Mesothelial cell of epicardium (in vitro differentiated cells): ENCODE measurements around the gene BEND7. TPM values are rescaled to one million over a fixed set of nuclear protein-coding genes. Genes with fewer than 3 reads are reported as not detected.

Experiments used
- DNase-seq, 2 experiments: peaks; one replicate each; pipeline ENCODE4 v3.0.0; 2021; ENCODE audit warnings: low spot score in 2 of 2; ENCODE audit not compliant: unreplicated experiment in 2 of 2
- H3K27ac Mint-ChIP-seq: 2 replicates; pipeline ENCODE4 v1.8.0; 2021; ENCODE audit warnings: mixed read lengths
- H3K27me3 Mint-ChIP-seq: 2 replicates; pipeline ENCODE4 v1.8.0; 2021; ENCODE audit warnings: low read depth, mixed read lengths
- H3K36me3 Mint-ChIP-seq: 2 replicates; pipeline ENCODE4 v1.8.0; 2021; ENCODE audit warnings: mixed read lengths
- H3K4me1 Mint-ChIP-seq: 2 replicates; pipeline ENCODE4 v1.8.0; 2021; ENCODE audit warnings: mixed read lengths
- H3K4me3 Mint-ChIP-seq: 2 replicates; pipeline ENCODE4 v1.8.0; 2021; ENCODE audit warnings: mild to moderate bottlenecking, moderate library complexity, mixed read lengths
- H3K9me3 Mint-ChIP-seq: 2 replicates; pipeline ENCODE4 v1.8.0; 2021; ENCODE audit warnings: mixed read lengths
- CTCF ChIP-seq: fragments of 200-600 bp; sonication (generic); IDR thresholded peaks from one replicate; pipeline ENCODE4 v1.5.0; 2021; ENCODE audit warnings: antibody characterized with exemption; ENCODE audit not compliant: unreplicated experiment
- total RNA-seq: library from RNA; stranded (reverse); gene quantifications from 3 replicates; pipeline ENCODE4 v1.2.1, GENCODE V29; 2021

BEND7 gene
- total RNA-seq, 1 donor from 2014 or later: 38.2 TPM

GRCh38 chr10:13425397-13425796 lies 103.4 kb downstream of the BEND7 start:
- Mint-ChIP-seq H3K36me3 (no peaks in the 10 kb centered on the region), H3K4me3 (no peak overlapping the region), H3K27me3 (peaks cover 26% of the 10 kb centered on the region), H3K27ac (no peak overlapping the region), H3K9me3 (peaks cover 8% of the 10 kb centered on the region), H3K4me1 (no peaks in the 10 kb centered on the region)
- no peak for TF ChIP-seq CTCF
- no peak for DNase-seq

- H3K27me3 Mint-ChIP-seq: peaks cover 20% of the 10 kb centered on the region
- H3K9me3 Mint-ChIP-seq: peaks cover 6% of the 10 kb centered on the region
- no peaks in the 10 kb centered on the region for H3K4me1 Mint-ChIP-seq
- no peaks in the 10 kb centered on the region for H3K36me3 Mint-ChIP-seq
- TF ChIP-seq CTCF: no peak
- no peak overlapping the region for H3K4me3 Mint-ChIP-seq
- no peak overlapping the region for H3K27ac Mint-ChIP-seq
- DNase-seq: no peak
Measured at GRCh38 chr10:13422800-13423199, 106.0 kb downstream of the BEND7 start.

GRCh38 chr10:13421382-13421917 lies 107.4 kb downstream of the BEND7 start:
- no peak for DNase-seq
- no peak overlapping the region for H3K4me3 Mint-ChIP-seq
- H3K36me3 Mint-ChIP-seq: no peaks in the 10 kb centered on the region
- H3K4me1 Mint-ChIP-seq: no peaks in the 10 kb centered on the region
- H3K9me3 Mint-ChIP-seq: no peaks in the 10 kb centered on the region
- no peak for TF ChIP-seq CTCF
- H3K27me3 Mint-ChIP-seq: peaks cover 8% of the 10 kb centered on the region
- H3K27ac Mint-ChIP-seq: no peak overlapping the region

- no peaks in the 10 kb centered on the region for H3K4me1 Mint-ChIP-seq
- H3K9me3 Mint-ChIP-seq: no peaks in the 10 kb centered on the region
- no peaks in the 10 kb centered on the region for H3K36me3 Mint-ChIP-seq
- TF ChIP-seq CTCF: no peak
- no peak for DNase-seq
- no peak overlapping the region for H3K4me3 Mint-ChIP-seq
- H3K27me3 Mint-ChIP-seq: peaks cover 2% of the 10 kb centered on the region
- no peak overlapping the region for H3K27ac Mint-ChIP-seq
Measured at GRCh38 chr10:13420532-13421307, 108.1 kb downstream of the BEND7 start.

GRCh38 chr10:13417459-13418126 lies 111.2 kb downstream of the BEND7 start:
- Mint-ChIP-seq H3K4me1 (no peaks in the 10 kb centered on the region), H3K9me3 (peaks cover 16% of the 10 kb centered on the region), H3K27me3 (no peaks in the 10 kb centered on the region), H3K4me3 (no peak overlapping the region), H3K27ac (no peak overlapping the region), H3K36me3 (no peaks in the 10 kb centered on the region)
- no peak for TF ChIP-seq CTCF
- no peak for DNase-seq
